ENCODE measurements around the gene UBAP2. TPM values are rescaled to one million over a fixed set of nuclear protein-coding genes. Genes with fewer than 3 reads are reported as not detected.

UBAP2 gene
- polyA plus RNA-seq, 1 experiment, result 17.5 TPM

GRCh38 chr9:33894316-33894715, 154.4 kb downstream of the UBAP2 start:
- no peak for TF ChIP-seq CTCF (IDR thresholded peaks at IDR 0.05; ENCODE audit: low read depth, low read length)
- no peak for DNase-seq (ENCODE audit: low read depth, low spot score)
- Histone ChIP-seq H3K27ac (ENCODE audit: low read depth, low read length) (no peak overlapping the region), H3K4me3 (ENCODE audit: low read depth, low read length) (no peak overlapping the region), H3K9me3 (ENCODE audit: control insufficient read depth, insufficient read depth, low read length) (no peaks in the 10 kb centered on the region), H3K27me3 (ENCODE audit: control insufficient read depth, insufficient read depth, low read length) (no peaks in the 10 kb centered on the region)
- ChIA-PET CTCF (no interaction called here), POLR2A (no interaction called here)

GRCh38 chr9:33893861-33894260, 154.8 kb downstream of the UBAP2 start:
- Histone ChIP-seq H3K4me3 (ENCODE audit: low read depth, low read length) (no peak overlapping the region), H3K27me3 (ENCODE audit: control insufficient read depth, insufficient read depth, low read length) (no peaks in the 10 kb centered on the region), H3K9me3 (ENCODE audit: control insufficient read depth, insufficient read depth, low read length) (no peaks in the 10 kb centered on the region), H3K27ac (ENCODE audit: low read depth, low read length) (no peak overlapping the region)
- no peak for DNase-seq (ENCODE audit: low read depth, low spot score)
- ChIA-PET POLR2A (no interaction called here), CTCF (no interaction called here)
- no peak for TF ChIP-seq CTCF (IDR thresholded peaks at IDR 0.05; ENCODE audit: low read depth, low read length)

- Histone ChIP-seq H3K27me3 (ENCODE audit: control insufficient read depth, insufficient read depth, low read length) (no peaks in the 10 kb centered on the region), H3K27ac (ENCODE audit: low read depth, low read length) (no peak overlapping the region), H3K9me3 (ENCODE audit: control insufficient read depth, insufficient read depth, low read length) (no peaks in the 10 kb centered on the region), H3K4me3 (ENCODE audit: low read depth, low read length) (no peak overlapping the region)
- POLR2A ChIA-PET, result interaction anchor here (0.7 kb wide), 1 partner anchor 72 kb away, joined by 3 read pairs; no protein-coding TSS in a partner anchor
- DNase-seq (ENCODE audit: low read depth, low spot score), result no peak
- no peak for TF ChIP-seq CTCF (IDR thresholded peaks at IDR 0.05; ENCODE audit: low read depth, low read length)
- CTCF ChIA-PET, result interaction anchor here (0.9 kb wide), 1 partner anchor 12 kb away, joined by 3 read pairs; no protein-coding TSS in a partner anchor
Observed at GRCh38 chr9:33885948-33886347, 162.7 kb downstream of the UBAP2 start.

GRCh38 chr9:33884856-33885701, 163.6 kb downstream of the UBAP2 start:
- ChIA-PET POLR2A (interaction anchor here (0.9 kb wide), 1 partner anchor 72 kb away, joined by 3 read pairs; no protein-coding TSS in a partner anchor), CTCF (interaction anchor here (1.0 to 1.7 kb wide), 2 partner anchors 40 to 71 kb away, joined by 4 to 6 read pairs; no protein-coding TSS in a partner anchor)
- no peak overlapping the region for H3K27ac ChIP-seq (ENCODE audit: low read depth, low read length)

More at GRCh38 chr9:33884856-33885701, 163.6 kb downstream of the UBAP2 start:
- no peak for TF ChIP-seq CTCF (IDR thresholded peaks at IDR 0.05; ENCODE audit: low read depth, low read length)
- Histone ChIP-seq H3K4me3 (ENCODE audit: low read depth, low read length) (no peak overlapping the region), H3K9me3 (ENCODE audit: control insufficient read depth, insufficient read depth, low read length) (no peaks in the 10 kb centered on the region), H3K27me3 (ENCODE audit: control insufficient read depth, insufficient read depth, low read length) (no peaks in the 10 kb centered on the region)
- no peak for DNase-seq (ENCODE audit: low read depth, low spot score)
